Endometrial microvascular endothelial cells (primary cell): ENCODE data around the gene EHBP1L1. TPM values are rescaled to one million over a fixed set of nuclear protein-coding genes. Genes with fewer than 3 reads are reported as not detected.
"Not testable (repeated sequence)": the region's sequence is repeated elsewhere in the genome, so short reads cannot be mapped to it uniquely, and the experiment has no call there.

ENCODE experiments used
- in situ Hi-C: cut with HindIII; loops from 2 replicates; pipeline ENCODE4 v1.10.0; 2017; ENCODE audit warnings: low sequenced_read_pairs, low pct_unique_long_range_greater_than_20kb; ENCODE audit errors: inconsistent ontology term
- total RNA-seq: library from RNA; depleted of rRNA; stranded (reverse); fragments of >200 nt; gene quantifications from one replicate; pipeline ENCODE4 v1.2.3, GENCODE V29; 2015; ENCODE audit errors: inconsistent ontology term

EHBP1L1 gene
- total RNA-seq, 1 donor from 2014 or later = 50.5 TPM

GRCh38 chr11:65622011-65622410 is 46.2 kb downstream of the EHBP1L1 start:
- in situ Hi-C loops = no loop called here

- in situ Hi-C loops = no loop called here
Measured at GRCh38 chr11:65623177-65623576, 47.3 kb downstream of the EHBP1L1 start.

GRCh38 chr11:65623852-65624616 is 48.2 kb downstream of the EHBP1L1 start:
- in situ Hi-C loops = no loop called here

- in situ Hi-C loops = no loop called here
Measured at GRCh38 chr11:65624931-65625627, 49.2 kb downstream of the EHBP1L1 start.

- in situ Hi-C loops = no loop called here
Measured at GRCh38 chr11:65625628-65626342, 49.9 kb downstream of the EHBP1L1 start.

- in situ Hi-C loops = no loop called here
Measured at GRCh38 chr11:65627202-65627601, 51.3 kb downstream of the EHBP1L1 start.

- in situ Hi-C loops = no loop called here
Measured at GRCh38 chr11:65629579-65629978, 53.7 kb downstream of the EHBP1L1 start.

- in situ Hi-C loops = no loop called here
Measured at GRCh38 chr11:65630215-65630614, 54.4 kb downstream of the EHBP1L1 start.

GRCh38 chr11:65633390-65634108 is 57.7 kb downstream of the EHBP1L1 start:
- in situ Hi-C loops = no loop called here

- in situ Hi-C loops = no loop called here
Measured at GRCh38 chr11:65634109-65634436, 58.2 kb downstream of the EHBP1L1 start.

- in situ Hi-C loops = no loop called here
Measured at GRCh38 chr11:65634440-65634839, 58.6 kb downstream of the EHBP1L1 start.

GRCh38 chr11:65634905-65635731 is 59.3 kb downstream of the EHBP1L1 start:
- in situ Hi-C loops = no loop called here

- in situ Hi-C loops = no loop called here
Measured at GRCh38 chr11:65636108-65637031, 60.5 kb downstream of the EHBP1L1 start.

- in situ Hi-C loops = no loop called here
Measured at GRCh38 chr11:65637032-65637557, 61.2 kb downstream of the EHBP1L1 start.

- in situ Hi-C loops = no loop called here
Measured at GRCh38 chr11:65637794-65638419, 62.1 kb downstream of the EHBP1L1 start, which contains the start of gene SIPA1. SIPA1 (plus strand) TSS chr11:65638101; CDS start chr11:65640922, 2,821 bp downstream.

- in situ Hi-C loops = not testable (repeated sequence)
Measured at GRCh38 chr11:65639228-65639597, 63.4 kb downstream of the EHBP1L1 start.
